Astrocyte of the hippocampus (primary cell): ENCODE measurements around the gene S1PR1.

Source experiments
- DNase-seq: peaks from one replicate; pipeline ENCODE4 v3.0.0; 2011; ENCODE audit warnings: low read depth, low spot score

The S1PR1 gene

GRCh38 chr1:101278845-101279244 lies 42.0 kb downstream of the S1PR1 start:
- DNase-seq: no peak

GRCh38 chr1:101280049-101280592 lies 43.3 kb downstream of the S1PR1 start:
- no peak for DNase-seq

DNA sequence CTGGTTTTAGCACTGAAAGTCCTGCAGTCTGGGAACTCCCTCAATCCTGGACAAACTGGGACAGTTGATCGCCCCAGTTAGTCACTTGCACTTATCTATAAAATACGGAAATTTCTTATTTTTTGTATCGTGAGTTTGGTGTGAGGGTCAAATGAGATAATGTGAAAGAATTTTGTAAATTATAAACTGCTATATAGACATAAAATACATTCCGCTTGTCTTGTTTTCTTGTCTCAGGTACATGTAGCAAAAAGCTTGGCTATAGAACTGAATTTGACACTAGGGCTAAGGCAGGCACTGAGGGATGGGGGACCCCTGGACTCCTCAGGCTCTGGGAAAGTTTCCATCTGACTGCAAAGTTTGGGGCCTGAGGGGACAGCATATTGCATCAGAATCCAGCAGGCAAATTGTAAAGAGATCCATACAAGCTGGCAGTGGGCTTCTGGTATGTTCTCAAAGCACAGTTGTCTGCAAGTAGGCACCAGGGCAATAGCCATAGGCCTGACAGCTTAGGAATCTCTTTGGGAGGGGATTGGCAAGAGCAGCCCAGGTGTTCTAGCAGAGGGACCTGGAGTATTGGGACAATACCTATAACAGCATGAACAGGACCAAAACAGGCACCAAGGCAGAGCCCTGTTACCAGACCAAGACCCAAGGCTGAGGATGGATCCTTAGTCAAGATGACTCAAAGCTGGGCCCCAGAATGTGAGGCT lies 44.3 kb downstream of the S1PR1 start:
- no peak for DNase-seq

GRCh38 chr1:101281751-101282150 lies 44.9 kb downstream of the S1PR1 start:
- DNase-seq: no peak

- no peak for DNase-seq
Measured at GRCh38 chr1:101282314-101283038, 45.7 kb downstream of the S1PR1 start.

- no peak for DNase-seq
Measured at GRCh38 chr1:101283443-101283842, 46.6 kb downstream of the S1PR1 start.

GRCh38 chr1:101284021-101284420 lies 47.2 kb downstream of the S1PR1 start:
- no peak for DNase-seq

GRCh38 chr1:101284622-101285218 lies 47.9 kb downstream of the S1PR1 start:
- no peak for DNase-seq

- no peak for DNase-seq
Measured at GRCh38 chr1:101285922-101286570, 49.2 kb downstream of the S1PR1 start.

- DNase-seq: peak; percentile 95
Measured at GRCh38 chr1:101288491-101288944, 51.7 kb downstream of the S1PR1 start.

GRCh38 chr1:101290119-101290921 lies 53.5 kb downstream of the S1PR1 start:
- DNase-seq: no peak
